ENCODE results near the gene EAF1. TPM values are rescaled to one million over a fixed set of nuclear protein-coding genes. Genes with fewer than 3 reads are reported as not detected.
"Not testable (repeated sequence)": the region's sequence is repeated elsewhere in the genome, so short reads cannot be mapped to it uniquely, and the experiment has no call there.

The EAF1 gene
- total and polyA plus RNA-seq, 2 of the 8 experiments (the other 6 are each of a cell fraction or from before 2014, with no cell fraction given), result 13.9 to 26.8 TPM

- 86% methylated on average over 6 of the region's 6 CpGs; no CpG with 5 or more reads in 1 of the 2 experiments for WGBS, 2 experiments (ENCODE audit: extremely low coverage in 1 of 2, insufficient coverage in 1 of 2, insufficient read length in 1 of 2, insufficient replicate concordance in 2 of 2, low coverage in 1 of 2, low lambda C conversion rate in 2 of 2, missing lambda C conversion rate in 1 of 2)
- H3K9ac ChIP-seq (replicated peaks in 1 of 4; ENCODE audit: extremely low read depth in 1 of 4, low read depth in 3 of 4, low read length in 3 of 4); H3K4me2 ChIP-seq (ENCODE audit: insufficient read depth in 1 of 2, low read depth in 2 of 2, low read length in 2 of 2); H3K56ac ChIP-seq (replicated peaks; ENCODE audit: insufficient read length, low read depth, low read length); POLR2A ChIA-PET (ENCODE audit: partially characterized antibody); H2BK120ac ChIP-seq (replicated peaks; ENCODE audit: low read depth, low read length); H4K5ac ChIP-seq (ENCODE audit: insufficient read length, low read depth, low read length); H2BK12ac ChIP-seq (ENCODE audit: low read depth, low read length); DNase-seq (ENCODE audit: low read depth in 1 of 2, low spot score in 2 of 2); H3K27ac ChIP-seq (ENCODE audit: low read depth, low read length); H2BK15ac ChIP-seq (ENCODE audit: low read length); H2BK5ac ChIP-seq (ENCODE audit: low read depth, low read length); H4K91ac ChIP-seq (replicated peaks; ENCODE audit: insufficient read length, low read length); CTCF ChIA-PET (ENCODE audit: partially characterized antibody); H3K9me3 ChIP-seq (ENCODE audit: insufficient read depth in 2 of 2, low read depth in 1 of 2, low read length in 1 of 2); H3K4me1 ChIP-seq (replicated peaks in 1 of 4; ENCODE audit: control insufficient read depth in 3 of 4, insufficient read depth in 4 of 4, low read length in 3 of 4); H3K36me3 ChIP-seq (ENCODE audit: control insufficient read depth in 2 of 4, insufficient read depth in 4 of 4, low read length in 3 of 4); H3K4me3 ChIP-seq (ENCODE audit: extremely low read depth in 1 of 4, insufficient read depth in 2 of 4, low read depth in 3 of 4, low read length in 4 of 4); H3K14ac ChIP-seq (ENCODE audit: insufficient read length); H3K27me3 ChIP-seq (replicated peaks in 1 of 4; ENCODE audit: control insufficient read depth in 3 of 4, extremely low read depth in 1 of 4, insufficient read depth in 3 of 4, low read length in 3 of 4); H3K79me2 ChIP-seq (ENCODE audit: control insufficient read depth in 1 of 2, insufficient read depth in 2 of 2, low read length in 2 of 2); H3K4ac ChIP-seq (replicated peaks; ENCODE audit: insufficient read length, low read depth, low read length); H3K79me1 ChIP-seq (ENCODE audit: low read depth, low read length); H4K20me1 ChIP-seq (replicated peaks in 1 of 2; ENCODE audit: control insufficient read depth in 1 of 2, insufficient read depth in 2 of 2, low read length in 2 of 2); H3K23me2 ChIP-seq (ENCODE audit: low read depth, low read length); FAIRE-seq; H3K23ac ChIP-seq (ENCODE audit: insufficient read length); H2AFZ ChIP-seq (ENCODE audit: low read length); H2AK5ac ChIP-seq (ENCODE audit: low read depth, low read length); H4K8ac ChIP-seq (ENCODE audit: extremely low read depth, insufficient read depth, low read length); H2BK20ac ChIP-seq (ENCODE audit: low read length); H3K18ac ChIP-seq (ENCODE audit: extremely low read depth, low read length): not testable (repeated sequence)
These were observed 57.2 kb downstream of the EAF1 start for GRCh38 chr3:15484551-15484950.

All from H1 (cell line).